Measurements from ENCODE around the gene FMN1.

Gene FMN1, protein sequence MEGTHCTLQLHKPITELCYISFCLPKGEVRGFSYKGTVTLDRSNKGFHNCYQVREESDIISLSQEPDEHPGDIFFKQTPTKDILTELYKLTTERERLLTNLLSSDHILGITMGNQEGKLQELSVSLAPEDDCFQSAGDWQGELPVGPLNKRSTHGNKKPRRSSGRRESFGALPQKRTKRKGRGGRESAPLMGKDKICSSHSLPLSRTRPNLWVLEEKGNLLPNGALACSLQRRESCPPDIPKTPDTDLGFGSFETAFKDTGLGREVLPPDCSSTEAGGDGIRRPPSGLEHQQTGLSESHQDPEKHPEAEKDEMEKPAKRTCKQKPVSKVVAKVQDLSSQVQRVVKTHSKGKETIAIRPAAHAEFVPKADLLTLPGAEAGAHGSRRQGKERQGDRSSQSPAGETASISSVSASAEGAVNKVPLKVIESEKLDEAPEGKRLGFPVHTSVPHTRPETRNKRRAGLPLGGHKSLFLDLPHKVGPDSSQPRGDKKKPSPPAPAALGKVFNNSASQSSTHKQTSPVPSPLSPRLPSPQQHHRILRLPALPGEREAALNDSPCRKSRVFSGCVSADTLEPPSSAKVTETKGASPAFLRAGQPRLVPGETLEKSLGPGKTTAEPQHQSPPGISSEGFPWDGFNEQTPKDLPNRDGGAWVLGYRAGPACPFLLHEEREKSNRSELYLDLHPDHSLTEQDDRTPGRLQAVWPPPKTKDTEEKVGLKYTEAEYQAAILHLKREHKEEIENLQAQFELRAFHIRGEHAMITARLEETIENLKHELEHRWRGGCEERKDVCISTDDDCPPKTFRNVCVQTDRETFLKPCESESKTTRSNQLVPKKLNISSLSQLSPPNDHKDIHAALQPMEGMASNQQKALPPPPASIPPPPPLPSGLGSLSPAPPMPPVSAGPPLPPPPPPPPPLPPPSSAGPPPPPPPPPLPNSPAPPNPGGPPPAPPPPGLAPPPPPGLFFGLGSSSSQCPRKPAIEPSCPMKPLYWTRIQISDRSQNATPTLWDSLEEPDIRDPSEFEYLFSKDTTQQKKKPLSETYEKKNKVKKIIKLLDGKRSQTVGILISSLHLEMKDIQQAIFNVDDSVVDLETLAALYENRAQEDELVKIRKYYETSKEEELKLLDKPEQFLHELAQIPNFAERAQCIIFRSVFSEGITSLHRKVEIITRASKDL (N-terminal part only)

DNA sequence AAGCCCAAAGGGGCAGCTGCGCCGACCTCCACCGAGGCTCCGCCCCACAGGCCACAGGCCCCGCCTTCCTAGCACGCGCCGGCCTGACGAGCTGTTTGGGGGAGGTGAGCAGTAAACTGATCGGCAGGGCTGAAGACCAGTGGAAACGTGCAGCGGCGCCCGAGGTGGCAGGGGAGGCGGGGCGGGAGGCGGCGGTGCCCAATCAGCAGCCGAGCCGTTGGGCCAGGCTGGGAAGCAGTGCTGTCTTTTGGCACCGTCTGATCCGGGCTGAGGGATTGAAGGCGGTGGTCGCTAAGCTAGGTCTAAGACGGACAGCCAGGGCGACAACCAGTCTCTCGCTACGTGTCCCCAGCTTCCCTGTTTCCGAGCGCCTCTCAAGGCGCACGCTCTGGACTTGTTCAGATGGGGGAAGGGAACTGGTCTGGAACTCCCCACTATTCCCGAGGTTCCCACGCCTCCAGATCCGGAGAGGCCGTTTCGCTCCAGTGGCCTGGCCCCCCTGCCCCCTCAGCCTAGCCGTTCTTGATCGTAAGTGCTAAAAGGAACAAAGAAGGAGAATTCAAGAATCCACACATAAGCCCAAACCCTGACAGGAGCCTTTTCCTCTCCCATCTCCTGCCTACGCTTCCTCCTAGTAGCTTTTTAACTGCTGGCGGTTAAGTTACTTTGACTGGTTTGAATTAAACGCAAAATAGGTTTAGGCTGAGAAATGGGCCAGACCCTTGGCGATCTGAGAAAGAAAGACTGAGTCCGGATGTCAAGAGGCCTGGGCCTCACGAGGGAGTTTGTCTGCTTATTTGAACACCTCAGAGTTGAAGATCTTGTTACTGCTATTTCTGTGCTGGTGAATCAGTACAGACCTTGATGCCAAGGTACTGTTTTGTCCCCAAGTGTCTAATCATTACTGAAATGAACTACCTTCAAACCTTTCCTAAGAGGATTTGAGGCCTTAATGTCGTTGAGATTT is at the start of gene FMN1:
FMN1 (minus strand) TSS at position 11 of the 967 bp plus-strand sequence. CDS start 39,800 bp downstream, outside the sequence.
- DNase-seq: peak; percentile 91

DNA sequence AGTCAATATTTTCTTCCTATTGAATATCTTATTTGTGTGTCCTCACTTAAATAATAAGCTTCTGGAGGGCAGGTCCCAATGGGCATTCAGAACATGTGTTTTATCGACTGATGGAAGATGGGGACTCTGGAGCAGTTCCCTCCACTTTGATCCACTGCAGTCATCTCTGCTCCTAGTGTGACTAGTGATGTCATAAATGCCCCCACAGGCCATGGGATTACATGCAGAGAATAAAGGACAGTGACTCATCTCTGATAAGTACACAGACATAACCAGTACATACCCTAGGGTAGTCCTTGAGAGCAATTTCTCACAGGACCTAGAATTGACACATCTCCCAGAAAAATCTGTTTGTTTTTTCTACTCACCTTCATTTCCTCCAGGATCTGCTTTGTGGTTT is 49.4 kb upstream of the FMN1 start:
- DNase-seq: no peak

DNA sequence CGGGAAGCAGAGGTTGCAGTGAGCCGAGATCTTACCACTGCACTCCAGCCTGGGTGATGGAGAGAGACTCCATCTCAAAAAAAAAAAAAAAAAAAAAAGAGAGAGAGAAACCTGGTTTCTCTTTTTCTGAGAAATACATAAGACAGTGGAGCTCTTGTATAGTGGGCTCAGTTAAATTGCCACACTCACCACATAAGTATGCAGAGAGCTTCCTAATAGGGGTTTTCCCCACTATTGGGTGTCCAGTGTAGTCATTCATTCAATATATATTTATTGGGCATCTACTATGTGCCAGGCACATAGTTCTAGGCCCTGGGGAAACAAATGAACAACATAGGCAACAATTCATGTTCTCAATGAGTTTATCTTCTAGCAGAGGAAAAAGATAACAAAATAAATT is 48.9 kb upstream of the FMN1 start:
- no peak for DNase-seq

DNA sequence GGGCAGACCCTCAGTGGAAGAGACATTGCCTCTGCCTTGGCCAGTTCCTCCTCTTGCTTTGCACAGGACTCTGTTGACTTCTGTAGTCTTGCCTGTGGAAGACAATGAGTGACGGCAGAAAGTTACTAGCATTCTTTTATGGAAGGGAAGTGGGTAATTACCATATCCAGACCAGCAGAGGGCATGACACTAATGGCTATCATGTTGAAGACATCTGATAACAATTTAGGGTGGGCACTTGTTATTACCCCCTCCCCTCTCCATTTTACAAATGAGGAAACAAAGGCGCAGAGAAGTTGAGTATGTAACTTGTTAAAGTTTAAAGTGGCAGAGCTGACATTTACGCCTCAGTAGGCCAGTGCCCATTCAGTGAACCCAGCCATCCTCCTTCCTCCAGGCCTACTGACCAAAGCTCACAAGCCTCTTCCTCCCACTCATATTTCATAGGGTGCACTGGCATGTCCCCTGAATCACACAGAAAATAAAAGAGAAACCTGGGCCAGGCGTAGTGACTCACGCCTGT is 48.2 kb upstream of the FMN1 start:
- DNase-seq: no peak

DNA sequence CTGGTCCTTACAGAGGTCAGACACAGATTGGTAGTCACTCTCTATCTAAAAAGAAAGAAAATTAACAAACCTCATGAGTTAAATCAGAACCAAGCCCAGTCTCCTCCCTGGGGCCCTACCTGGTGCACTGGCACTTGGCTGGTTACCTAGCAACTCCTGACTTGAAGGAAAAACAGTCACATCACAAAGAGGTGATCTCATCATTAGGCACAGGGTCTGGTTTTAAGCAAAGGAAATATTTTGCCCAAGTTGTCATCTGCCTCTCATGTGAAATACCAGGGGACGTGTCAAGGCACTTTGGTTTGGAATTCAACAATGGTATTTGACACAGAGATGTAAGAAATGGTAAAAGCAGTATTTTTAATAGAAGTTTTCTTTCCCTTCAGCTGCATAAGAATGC is 47.7 kb upstream of the FMN1 start:
- no peak for DNase-seq

DNA sequence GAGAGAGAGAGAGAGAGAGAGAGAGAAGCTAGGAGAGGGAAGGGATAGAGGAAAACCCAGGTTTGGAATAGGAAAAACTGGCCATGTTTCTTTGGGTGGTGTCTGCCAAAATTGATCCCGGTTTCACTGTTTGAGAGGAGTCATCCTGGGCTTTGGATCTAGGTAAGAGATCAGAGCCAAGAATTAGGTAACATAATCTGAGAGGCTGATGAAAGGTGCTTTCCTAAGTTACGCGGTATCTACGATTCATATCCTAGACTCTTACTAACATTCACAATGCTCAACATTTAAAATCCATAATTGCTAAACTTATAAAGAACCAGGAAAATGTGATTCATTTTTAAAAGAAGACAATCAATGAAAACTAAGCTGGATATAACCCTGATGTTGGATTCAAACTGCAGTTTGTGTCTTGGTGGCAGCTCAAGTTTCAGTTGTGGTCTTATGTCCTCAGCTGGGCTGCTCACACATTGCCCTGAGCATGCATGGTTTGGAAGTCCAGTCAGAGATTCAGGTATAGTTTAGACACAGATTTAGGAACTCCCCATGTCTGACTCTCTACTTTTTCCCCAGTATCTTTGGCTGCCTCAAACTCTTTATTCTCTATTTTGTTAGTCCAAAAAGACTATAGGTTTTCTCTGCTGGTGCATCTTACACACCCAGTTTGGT is 42.5 kb upstream of the FMN1 start:
- DNase-seq: no peak

DNA sequence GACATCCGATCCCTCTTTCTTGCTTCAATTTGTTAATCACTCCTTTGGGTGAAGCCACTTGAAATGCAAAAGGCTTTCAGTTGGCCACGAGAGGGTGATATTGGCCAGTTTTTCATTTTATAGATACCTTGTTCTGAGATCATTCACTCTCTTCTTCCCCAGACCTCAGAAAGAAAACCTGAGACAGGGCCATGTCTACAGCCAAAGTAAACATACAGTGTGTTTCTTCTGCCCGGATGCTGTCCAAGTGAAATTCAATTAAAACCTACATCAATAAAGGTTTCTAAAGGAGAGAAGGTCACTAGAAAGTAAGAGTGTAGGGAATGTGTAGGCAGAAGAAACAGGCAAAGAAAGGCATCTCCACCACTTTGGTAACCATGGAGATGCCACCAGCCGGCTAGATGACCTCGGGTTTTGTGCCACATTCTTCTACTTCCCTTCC is 39.5 kb upstream of the FMN1 start:
- peak; percentile 6 for DNase-seq

DNA sequence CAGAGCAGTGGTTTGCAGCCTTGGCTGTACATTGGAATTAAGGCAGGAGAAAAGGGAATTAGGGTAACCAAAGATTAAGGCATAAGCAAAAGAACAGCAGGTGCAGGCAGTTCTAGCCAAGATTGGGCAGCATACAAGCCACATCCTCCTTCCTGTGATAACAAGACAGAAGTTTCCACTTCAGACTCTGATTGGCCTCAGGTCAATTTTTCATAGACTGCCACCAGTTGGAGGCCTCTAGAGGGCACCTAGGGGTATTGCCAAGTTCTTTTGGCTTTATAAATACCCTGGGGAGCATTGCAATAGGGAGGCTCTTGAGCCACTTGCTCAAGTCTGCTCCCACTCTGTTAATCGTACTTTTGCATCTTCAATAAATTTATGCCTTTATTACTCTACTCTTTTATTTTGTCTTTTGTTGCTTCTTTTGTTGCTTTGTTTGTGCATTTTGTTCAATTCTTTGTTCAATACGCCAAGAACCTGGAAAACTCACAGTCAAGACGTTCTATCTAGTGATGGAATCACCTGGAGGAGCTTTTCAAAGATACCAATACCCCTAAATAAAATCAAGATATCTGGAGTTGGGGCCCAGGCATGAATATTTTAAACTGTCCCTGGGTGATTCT is 32.2 kb upstream of the FMN1 start:
- DNase-seq: peak; percentile 74

DNA sequence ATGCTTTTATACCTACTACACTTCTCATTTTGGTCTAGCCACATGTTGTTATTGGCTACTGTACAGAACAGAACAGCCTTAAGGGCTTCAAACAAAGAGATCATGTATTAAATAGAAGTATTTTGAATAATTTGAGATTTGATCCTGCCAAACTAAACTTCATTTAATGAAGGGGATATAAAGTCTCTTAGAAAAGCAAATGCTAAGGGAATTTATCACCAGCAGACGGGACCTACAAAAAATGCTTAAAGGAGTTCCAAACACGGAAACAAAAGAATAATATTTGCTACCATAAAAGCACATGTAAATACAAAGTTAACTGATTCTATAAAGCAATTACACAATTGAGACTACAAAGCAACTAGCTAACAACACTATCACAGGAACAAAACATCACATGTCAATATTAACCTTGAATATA is 23.6 kb upstream of the FMN1 start:
- no peak for DNase-seq

DNA sequence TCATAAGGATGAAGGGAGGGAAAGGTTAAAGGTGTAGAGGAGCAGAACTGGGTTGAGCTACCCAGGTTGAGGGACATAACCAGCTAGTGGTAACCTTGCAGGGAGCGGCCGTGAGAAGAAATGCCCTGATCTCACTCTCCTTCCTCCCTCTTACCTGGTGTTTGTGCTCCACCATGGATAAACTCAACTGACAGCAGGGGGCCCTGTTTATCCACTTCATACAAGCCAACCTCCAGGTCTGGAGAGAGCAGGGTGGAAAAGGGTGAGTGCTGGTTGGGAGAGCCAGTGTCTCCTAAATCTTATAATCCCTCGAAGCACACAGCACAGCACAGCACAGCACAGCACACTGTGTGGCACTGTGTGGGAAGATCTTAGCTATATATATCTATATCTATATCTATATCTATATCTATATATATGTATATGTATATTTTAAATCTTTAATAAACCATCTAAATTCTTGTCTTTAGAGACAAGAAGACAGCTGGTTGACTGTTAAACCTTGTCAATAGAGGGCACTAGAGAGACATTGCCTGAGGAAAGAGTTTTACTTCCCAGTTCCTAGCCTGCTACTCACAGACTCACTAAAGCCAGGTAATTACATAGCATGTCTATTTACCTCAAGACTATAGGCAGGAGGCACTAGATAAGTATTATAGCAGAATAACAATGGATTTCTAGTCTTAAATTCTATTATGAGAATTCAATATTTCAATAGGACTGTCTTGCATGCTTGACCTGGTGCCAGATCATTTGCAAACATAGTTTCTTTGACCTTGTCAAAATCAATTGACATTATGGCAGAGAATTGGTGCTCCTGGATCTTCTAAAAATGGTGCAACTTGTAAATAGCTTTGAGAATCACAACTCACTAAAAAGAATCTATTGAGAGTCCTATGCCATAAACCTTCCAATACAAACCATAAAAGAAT is 21.7 kb upstream of the FMN1 start:
- peak; percentile 19 for DNase-seq

DNA sequence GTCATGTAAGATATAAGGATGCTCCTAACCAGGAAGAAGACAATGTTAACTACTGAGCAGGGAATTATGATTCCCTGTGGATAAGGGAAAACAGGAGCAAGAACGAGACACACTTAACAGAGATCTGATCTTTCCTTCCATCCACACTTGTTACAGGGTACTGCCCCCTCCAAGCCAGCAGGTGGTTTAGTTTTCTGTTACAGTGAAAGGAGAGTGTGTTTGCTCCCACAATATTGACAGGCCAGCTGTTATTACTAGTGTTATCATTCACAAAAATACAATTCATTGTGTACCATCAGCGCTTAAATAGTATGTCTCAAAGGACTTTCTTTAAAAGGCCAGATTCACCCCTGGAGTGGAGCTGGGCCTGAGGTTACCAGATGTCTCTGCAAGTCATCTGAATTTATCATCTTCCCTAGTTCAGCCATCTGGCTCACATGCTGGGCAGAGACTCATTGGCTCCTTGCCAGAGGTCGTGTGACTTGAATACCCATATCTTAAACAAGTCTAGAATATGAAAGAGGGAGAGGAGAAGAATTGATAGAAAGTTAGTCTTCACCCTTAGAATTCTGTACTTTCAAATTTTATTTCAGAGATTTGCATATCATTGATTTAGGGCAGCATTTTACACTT is 16.8 kb upstream of the FMN1 start:
- DNase-seq: no peak

DNA sequence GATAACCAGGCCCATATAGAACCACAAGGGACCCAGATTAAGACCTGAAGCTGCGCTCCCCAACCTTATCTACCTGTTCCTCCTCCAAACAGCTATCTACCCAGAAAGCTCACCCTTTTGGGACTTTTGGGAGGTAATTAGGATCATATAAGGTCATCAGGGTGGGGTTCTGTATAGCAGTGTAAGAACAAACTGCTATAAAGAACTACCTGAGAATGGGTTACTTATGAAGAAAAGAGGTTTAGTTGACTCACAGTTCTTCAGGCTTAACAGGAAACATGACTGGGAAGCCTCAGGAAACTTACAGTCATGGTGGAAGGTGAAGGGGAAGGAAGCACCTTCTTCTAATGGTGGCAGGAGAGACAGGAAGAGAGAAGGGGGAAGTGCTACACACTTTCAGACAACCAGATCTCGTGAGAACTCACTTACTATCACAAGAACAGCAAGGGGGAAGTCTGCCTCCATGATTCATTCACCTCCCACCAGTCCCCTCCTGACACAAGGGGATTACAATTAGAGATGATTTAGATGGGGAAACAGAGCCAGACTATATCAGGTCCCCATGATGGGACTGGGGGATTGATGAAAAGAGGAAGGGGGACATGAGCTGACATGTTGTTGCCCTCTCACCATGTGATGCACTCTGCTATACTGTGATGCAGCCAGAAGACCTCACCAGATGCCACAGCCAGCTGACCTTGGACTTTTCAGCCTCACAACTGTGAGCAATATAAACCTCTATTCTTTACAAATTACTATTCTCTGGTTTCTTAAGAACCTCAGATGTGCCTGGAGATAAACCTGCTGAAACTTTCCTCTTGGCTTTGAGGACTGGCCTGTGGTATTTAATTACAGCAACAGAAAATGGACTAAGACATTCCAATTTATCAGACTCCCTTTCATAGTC is 15.3 kb upstream of the FMN1 start:
- DNase-seq: no peak

DNA sequence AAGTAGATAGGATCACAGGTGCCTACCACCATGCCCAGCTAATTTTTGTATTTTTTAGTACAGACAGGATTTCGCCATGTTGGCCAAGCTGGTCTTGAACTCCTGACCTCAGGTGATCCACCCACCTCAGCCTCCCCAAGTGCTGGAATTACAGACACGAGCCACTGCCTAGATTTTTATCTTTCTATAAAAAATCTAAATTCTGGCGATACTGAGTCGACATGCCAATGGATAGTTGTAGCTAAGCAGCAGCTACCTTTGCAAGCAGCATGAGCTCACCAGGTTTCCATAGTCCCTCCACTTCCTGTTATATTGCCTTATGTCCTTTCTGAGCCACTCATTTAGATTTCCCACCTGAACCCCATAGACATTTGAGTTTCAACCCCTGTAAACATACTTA is 13.1 kb upstream of the FMN1 start:
- DNase-seq: no peak

DNA sequence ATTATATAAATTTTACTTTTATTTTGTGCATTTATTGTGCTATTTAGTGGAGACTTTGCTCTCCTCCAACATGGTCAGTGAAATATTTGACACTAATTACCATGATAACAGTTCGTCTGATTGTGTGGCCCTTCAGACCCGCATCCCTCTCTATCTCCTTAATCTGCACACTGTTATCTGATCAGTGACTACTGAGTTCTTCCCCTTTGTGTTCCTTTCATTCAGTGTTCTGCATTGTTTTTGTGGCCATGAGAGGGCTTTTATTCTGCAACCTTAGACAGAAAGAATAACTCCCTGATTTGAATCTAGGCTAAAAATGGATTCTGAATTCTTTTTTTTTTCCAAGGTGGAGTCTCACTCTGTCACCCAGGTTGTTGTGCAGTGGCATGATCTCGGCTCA is 11.9 kb upstream of the FMN1 start:
- DNase-seq: no peak

DNA sequence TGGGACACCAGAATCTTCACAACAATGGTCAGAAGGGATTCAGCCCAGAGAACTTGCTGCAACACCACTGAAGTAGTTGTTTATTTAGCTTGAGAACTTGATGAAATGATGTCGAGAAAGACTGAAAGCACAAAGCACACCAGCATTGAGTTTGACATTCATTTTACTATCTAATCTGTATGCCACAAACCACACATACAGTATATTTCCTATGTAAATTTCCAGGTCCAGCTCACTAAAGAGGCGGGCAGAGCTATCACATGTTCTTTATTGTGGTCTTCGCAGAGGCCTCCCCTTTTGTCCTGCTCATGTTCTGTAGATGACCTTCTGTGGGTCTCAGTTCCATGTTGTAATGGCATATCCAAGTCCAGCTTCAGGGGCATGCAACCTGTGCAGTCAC is 10.4 kb upstream of the FMN1 start:
- no peak for DNase-seq

DNA sequence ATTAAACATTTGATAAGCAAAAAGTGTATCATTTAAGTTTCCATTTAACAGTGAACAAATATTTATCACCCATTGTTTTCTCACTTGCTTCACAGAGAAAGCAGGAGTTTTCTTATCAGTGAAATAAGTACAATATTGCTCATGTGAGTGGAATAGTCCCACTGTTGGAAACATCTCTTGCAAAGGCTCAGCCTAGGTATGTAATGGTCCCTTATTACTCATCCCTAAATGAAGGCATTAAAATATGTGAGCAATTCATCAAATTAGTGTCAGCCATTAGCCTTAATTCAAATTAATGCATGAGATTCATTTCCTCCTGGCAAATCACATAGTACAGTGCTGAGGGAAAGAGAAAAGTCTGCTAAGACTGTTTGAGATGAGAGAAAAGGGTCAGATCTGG is 9.6 kb upstream of the FMN1 start:
- DNase-seq: no peak

DNA sequence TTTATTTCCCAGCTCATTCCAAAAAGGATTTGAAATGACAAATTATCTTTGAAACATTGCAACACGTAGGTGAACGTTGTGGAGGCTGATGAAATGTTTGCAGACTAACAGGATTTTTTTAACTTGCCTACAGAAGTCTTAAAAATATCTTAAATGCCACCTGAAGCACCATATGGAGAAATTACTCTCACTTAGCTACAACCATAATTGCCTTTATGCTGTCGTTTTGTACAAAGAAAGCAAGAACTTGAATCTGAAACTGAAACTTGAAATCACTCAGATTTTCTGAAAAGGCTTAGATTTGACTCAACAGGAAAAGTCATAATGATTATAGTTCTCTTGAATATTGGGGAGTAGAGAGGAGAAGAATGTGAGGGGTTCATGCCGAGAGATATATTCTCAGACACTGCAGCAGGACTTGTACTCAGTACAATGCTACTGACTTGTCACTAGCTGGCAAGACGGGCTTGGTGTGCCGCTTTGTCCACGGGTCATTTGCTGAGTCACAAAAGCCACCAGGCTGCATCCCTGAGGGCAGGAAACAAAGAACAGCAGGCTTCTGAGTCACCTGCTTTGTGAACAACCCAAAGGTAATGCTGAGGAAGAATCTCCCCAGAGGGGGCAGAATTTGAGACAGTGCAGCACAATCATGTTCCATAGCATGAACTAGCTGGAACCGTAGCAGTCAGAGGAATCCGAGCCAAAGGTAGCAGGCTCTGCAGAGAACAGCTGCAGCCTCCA is 7.1 kb upstream of the FMN1 start:
- peak; percentile 35 for DNase-seq

All from CD4-positive, alpha-beta T cell treated with Interleukin-12 subunit alpha and Interleukin-12 subunit beta, for 1 hour (primary cell).